ENCODE data around the gene CPTP. TPM values are rescaled to one million over a fixed set of nuclear protein-coding genes. Genes with fewer than 3 reads are reported as not detected.

Gene CPTP
- polyA plus RNA-seq, 1 donor = 17.7 TPM

GRCh38 chr1:1336446-1336845, 11.8 kb downstream of the CPTP start:
- no peak for DNase-seq
- Histone ChIP-seq H3K4me1 (ENCODE audit: control insufficient read depth, insufficient read depth, low read length) (no peaks in the 10 kb centered on the region), H3K4me3 (ENCODE audit: low read length) (no peak overlapping the region), H3K27ac (ENCODE audit: low read length) (no peak overlapping the region), H3K36me3 (ENCODE audit: control insufficient read depth, insufficient read depth, low read length) (peaks cover 44% of the 10 kb centered on the region), H3K9me3 (ENCODE audit: control insufficient read depth, low read depth, low read length) (peaks cover 11% of the 10 kb centered on the region), H3K27me3 (ENCODE audit: control insufficient read depth, insufficient read depth, low read length) (no peaks in the 10 kb centered on the region)
- WGBS (ENCODE audit: insufficient coverage, low lambda C conversion rate) = no CpG with 5 or more reads among the region's 26 CpGs

DNA sequence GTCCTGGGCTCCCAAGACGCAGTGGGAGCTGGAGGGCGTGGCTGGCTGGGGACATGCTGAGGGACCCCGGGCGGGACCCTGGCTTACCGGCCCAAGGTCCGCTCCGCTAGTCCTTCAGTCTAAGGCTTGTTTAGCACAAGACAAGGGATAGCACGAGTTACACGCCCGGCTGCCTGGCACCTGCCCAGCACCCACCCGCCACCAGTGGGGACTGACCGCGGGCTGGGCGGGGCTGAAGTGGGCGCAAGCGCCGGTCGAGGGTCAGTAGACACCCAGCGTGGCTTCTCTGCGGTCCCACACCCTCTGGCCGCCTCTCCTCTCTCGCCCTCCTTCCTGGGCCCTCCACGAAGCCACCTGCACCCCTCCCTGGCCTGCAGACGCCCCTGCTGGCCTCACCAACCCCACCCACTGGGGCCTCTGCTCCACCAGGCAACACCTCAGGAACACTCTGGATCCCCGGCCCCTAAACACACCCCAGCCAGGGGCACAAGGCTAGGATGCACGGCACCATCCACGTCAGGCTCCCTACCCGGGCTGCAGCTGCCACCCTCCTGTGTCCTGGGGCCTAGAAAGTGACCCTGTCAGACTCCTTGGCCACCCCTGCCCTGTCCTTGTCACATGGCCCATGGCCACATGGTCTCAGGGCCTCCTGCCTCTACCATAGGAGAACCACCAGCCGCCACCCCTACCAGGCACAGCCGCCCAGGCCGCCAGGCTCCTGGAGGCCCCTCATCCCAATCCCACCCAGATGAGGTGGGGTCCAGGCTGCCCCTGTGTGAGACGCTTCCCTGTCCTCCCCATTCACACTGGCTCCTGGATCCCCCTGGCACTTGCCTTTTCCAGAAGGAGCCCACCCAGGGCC, 12.6 kb downstream of the CPTP start:
- H3K4me3 ChIP-seq (ENCODE audit: low read length) = no peak overlapping the region
- no peaks in the 10 kb centered on the region for H3K4me1 ChIP-seq (ENCODE audit: control insufficient read depth, insufficient read depth, low read length)
- H3K9me3 ChIP-seq (ENCODE audit: control insufficient read depth, low read depth, low read length) = peaks cover 11% of the 10 kb centered on the region
- no peaks in the 10 kb centered on the region for H3K27me3 ChIP-seq (ENCODE audit: control insufficient read depth, insufficient read depth, low read length)
- H3K27ac ChIP-seq (ENCODE audit: low read length) = no peak overlapping the region
- peaks cover 49% of the 10 kb centered on the region for H3K36me3 ChIP-seq (ENCODE audit: control insufficient read depth, insufficient read depth, low read length)
- no CpG with 5 or more reads among the region's 32 CpGs for WGBS (ENCODE audit: insufficient coverage, low lambda C conversion rate)
- DNase-seq = no peak

GRCh38 chr1:1337793-1338147, 13.2 kb downstream of the CPTP start:
- Histone ChIP-seq H3K36me3 (ENCODE audit: control insufficient read depth, insufficient read depth, low read length) (peaks cover 51% of the 10 kb centered on the region), H3K9me3 (ENCODE audit: control insufficient read depth, low read depth, low read length) (peaks cover 11% of the 10 kb centered on the region), H3K27me3 (ENCODE audit: control insufficient read depth, insufficient read depth, low read length) (no peaks in the 10 kb centered on the region), H3K4me3 (ENCODE audit: low read length) (no peak overlapping the region), H3K4me1 (ENCODE audit: control insufficient read depth, insufficient read depth, low read length) (no peaks in the 10 kb centered on the region), H3K27ac (ENCODE audit: low read length) (no peak overlapping the region)
- no CpG with 5 or more reads among the region's 18 CpGs for WGBS (ENCODE audit: insufficient coverage, low lambda C conversion rate)
- DNase-seq = no peak

DNA sequence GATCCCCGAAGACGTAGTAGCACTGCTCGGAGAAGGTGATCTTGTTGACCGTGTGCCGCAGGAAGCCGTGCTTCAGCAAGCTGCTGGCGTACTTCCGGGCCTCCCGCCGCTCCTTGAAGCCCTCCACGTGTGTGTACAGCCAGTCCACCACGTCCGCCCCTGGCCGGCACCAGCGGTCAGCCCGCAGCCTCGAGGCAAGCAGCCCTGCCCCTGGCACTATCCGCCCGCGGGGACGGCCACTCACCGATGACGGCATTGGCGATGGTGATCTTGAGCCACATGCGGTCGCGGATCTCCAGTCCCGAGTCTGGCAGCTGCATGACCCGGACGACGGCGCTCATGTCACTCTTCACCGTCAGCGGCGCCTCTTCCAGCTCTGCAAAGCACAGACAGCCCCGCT, 13.7 kb downstream of the CPTP start:
- Histone ChIP-seq H3K4me1 (ENCODE audit: control insufficient read depth, insufficient read depth, low read length) (no peaks in the 10 kb centered on the region), H3K36me3 (ENCODE audit: control insufficient read depth, insufficient read depth, low read length) (peaks cover 51% of the 10 kb centered on the region), H3K4me3 (ENCODE audit: low read length) (no peak overlapping the region), H3K9me3 (ENCODE audit: control insufficient read depth, low read depth, low read length) (peaks cover 11% of the 10 kb centered on the region), H3K27ac (ENCODE audit: low read length) (no peak overlapping the region), H3K27me3 (ENCODE audit: control insufficient read depth, insufficient read depth, low read length) (no peaks in the 10 kb centered on the region)
- no CpG with 5 or more reads among the region's 36 CpGs for WGBS (ENCODE audit: insufficient coverage, low lambda C conversion rate)
- no peak for DNase-seq

GRCh38 chr1:1340185-1340584, 15.6 kb downstream of the CPTP start:
- Histone ChIP-seq H3K27ac (ENCODE audit: low read length) (no peak overlapping the region), H3K27me3 (ENCODE audit: control insufficient read depth, insufficient read depth, low read length) (no peaks in the 10 kb centered on the region), H3K36me3 (ENCODE audit: control insufficient read depth, insufficient read depth, low read length) (peaks cover 50% of the 10 kb centered on the region), H3K4me3 (ENCODE audit: low read length) (no peak overlapping the region), H3K4me1 (ENCODE audit: control insufficient read depth, insufficient read depth, low read length) (peaks cover 9% of the 10 kb centered on the region), H3K9me3 (ENCODE audit: control insufficient read depth, low read depth, low read length) (peaks cover 7% of the 10 kb centered on the region)
- no peak for DNase-seq
- WGBS (ENCODE audit: insufficient coverage, low lambda C conversion rate) = 100% methylated on average over 2 of the region's 23 CpGs

DNA sequence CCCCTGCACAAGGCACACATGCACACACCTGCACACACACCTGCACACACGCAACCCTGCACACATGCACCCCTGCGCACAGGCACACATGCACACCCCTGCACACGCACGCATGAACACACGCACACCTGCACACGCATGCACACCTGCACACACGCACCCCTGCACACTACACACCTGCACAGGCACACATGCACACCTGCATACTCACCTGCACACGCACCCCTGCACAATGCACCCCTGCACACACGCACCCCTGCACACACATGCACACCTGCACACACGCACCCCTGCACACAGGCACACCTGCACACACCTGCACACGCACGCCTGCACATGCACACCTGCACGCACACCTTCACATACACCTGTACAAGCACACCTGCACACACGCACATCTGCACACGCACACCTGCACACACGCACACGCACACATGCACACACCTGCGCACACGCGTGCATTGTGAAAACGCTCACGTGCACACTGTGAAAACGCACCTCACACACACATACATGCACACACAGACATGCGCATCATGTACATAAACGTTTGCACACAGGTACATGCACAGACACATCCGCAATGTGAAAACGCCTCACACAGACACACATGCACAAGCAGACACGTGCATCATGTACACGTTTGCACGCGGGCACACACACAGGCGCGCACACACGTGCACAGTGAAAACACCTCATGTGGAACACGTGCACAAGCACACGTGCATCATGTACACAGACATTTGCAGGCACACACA, 16.4 kb downstream of the CPTP start:
- Histone ChIP-seq H3K9me3 (ENCODE audit: control insufficient read depth, low read depth, low read length) (peaks cover 7% of the 10 kb centered on the region), H3K36me3 (ENCODE audit: control insufficient read depth, insufficient read depth, low read length) (peaks cover 45% of the 10 kb centered on the region), H3K27ac (ENCODE audit: low read length) (no peak overlapping the region), H3K4me1 (ENCODE audit: control insufficient read depth, insufficient read depth, low read length) (peaks cover 17% of the 10 kb centered on the region), H3K4me3 (ENCODE audit: low read length) (no peak overlapping the region), H3K27me3 (ENCODE audit: control insufficient read depth, insufficient read depth, low read length) (no peaks in the 10 kb centered on the region)
- DNase-seq = no peak
- WGBS (ENCODE audit: insufficient coverage, low lambda C conversion rate) = no CpG with 5 or more reads among the region's 36 CpGs

DNA sequence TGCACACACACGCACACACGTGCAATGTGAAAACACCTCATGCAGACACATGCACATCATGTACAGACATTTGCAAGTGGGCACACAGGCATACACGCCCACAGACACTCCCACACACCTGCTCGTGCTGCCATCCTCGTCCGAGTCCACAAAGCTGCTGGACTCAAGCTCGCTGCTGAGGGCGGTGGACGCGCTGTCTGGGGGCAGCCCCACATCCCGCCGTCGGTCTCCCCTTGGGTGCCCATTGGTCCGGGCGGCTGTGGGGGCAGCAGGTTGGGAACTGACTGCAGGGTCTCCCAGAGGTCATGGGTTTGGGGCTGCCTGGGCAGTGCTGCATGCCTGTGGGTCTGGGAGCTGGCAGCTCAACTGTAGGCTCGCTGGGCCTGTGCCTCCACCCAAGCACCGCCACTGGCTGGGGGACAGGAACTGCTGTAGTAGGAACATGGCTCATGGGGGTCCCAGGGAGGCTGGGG, 17.0 kb downstream of the CPTP start:
- H3K36me3 ChIP-seq (ENCODE audit: control insufficient read depth, insufficient read depth, low read length) = peaks cover 45% of the 10 kb centered on the region
- H3K9me3 ChIP-seq (ENCODE audit: control insufficient read depth, low read depth, low read length) = peaks cover 6% of the 10 kb centered on the region
- DNase-seq = no peak
- H3K27me3 ChIP-seq (ENCODE audit: control insufficient read depth, insufficient read depth, low read length) = no peaks in the 10 kb centered on the region
- H3K4me3 ChIP-seq (ENCODE audit: low read length) = no peak overlapping the region
- H3K4me1 ChIP-seq (ENCODE audit: control insufficient read depth, insufficient read depth, low read length) = peaks cover 23% of the 10 kb centered on the region
- WGBS (ENCODE audit: insufficient coverage, low lambda C conversion rate) = no CpG with 5 or more reads among the region's 17 CpGs
- H3K27ac ChIP-seq (ENCODE audit: low read length) = no peak overlapping the region

DNA sequence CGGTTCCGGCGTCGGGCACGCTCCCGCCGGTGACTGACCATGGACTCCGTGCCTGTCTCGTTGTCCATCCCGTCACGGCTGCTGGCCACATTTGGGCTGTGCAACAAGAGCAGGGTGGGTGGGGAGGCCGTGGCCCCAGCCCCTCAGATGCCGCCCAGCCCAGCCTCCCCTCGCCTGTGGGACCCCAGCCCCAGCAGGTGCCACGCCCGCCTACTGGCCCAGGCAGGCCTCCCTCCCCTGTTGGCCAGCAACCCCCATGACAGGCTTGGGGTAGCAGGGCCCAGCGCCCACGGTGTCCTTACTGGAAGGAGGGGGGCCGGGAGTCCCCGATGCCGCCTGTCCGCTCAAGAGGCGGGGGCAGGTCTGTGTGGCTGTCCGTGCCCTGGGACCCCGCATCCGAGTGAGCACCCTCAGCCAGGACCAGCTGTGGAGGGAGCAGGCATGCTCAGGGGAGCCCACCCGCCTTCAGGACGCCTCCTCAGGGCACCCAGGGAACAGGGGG, 17.5 kb downstream of the CPTP start:
- no CpG with 5 or more reads among the region's 28 CpGs for WGBS (ENCODE audit: insufficient coverage, low lambda C conversion rate)
- peaks cover 43% of the 10 kb centered on the region for H3K36me3 ChIP-seq (ENCODE audit: control insufficient read depth, insufficient read depth, low read length)
- H3K9me3 ChIP-seq (ENCODE audit: control insufficient read depth, low read depth, low read length) = peaks cover 4% of the 10 kb centered on the region
- DNase-seq = no peak
- H3K4me3 ChIP-seq (ENCODE audit: low read length) = no peak overlapping the region
- no peak overlapping the region for H3K27ac ChIP-seq (ENCODE audit: low read length)
- peaks cover 29% of the 10 kb centered on the region for H3K4me1 ChIP-seq (ENCODE audit: control insufficient read depth, insufficient read depth, low read length)
- no peaks in the 10 kb centered on the region for H3K27me3 ChIP-seq (ENCODE audit: control insufficient read depth, insufficient read depth, low read length)

DNA sequence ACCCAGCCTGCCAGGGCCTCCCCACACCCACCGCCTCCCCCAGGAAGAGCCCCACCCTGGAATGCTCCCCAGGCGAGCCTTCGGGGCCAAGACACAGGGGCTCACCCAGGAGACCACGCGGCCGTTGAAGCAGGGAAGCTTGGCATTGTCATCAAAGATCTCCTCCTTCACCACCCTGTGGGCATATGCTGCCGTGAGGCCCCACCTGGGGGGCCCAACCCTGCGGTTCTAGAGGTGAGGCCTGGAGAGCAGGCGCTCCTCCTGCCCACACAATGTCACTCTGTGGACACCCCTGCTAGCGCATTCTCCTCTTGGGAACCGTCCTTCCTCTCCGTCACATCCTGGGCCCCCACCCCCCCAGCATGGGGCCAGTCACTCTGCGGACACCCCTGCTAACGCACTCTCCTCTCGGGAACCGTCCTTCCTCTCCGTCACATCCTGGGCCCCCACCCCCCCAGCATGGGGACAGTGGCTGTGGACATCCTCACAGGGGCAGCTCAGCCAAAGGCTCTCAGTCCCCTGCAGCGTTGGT, 18.0 kb downstream of the CPTP start:
- Histone ChIP-seq H3K9me3 (ENCODE audit: control insufficient read depth, low read depth, low read length) (peaks cover 4% of the 10 kb centered on the region), H3K27me3 (ENCODE audit: control insufficient read depth, insufficient read depth, low read length) (no peaks in the 10 kb centered on the region), H3K27ac (ENCODE audit: low read length) (no peak overlapping the region), H3K4me1 (ENCODE audit: control insufficient read depth, insufficient read depth, low read length) (peaks cover 32% of the 10 kb centered on the region), H3K36me3 (ENCODE audit: control insufficient read depth, insufficient read depth, low read length) (peaks cover 38% of the 10 kb centered on the region), H3K4me3 (ENCODE audit: low read length) (no peak overlapping the region)
- WGBS (ENCODE audit: insufficient coverage, low lambda C conversion rate) = no CpG with 5 or more reads among the region's 18 CpGs
- DNase-seq = no peak

DNA sequence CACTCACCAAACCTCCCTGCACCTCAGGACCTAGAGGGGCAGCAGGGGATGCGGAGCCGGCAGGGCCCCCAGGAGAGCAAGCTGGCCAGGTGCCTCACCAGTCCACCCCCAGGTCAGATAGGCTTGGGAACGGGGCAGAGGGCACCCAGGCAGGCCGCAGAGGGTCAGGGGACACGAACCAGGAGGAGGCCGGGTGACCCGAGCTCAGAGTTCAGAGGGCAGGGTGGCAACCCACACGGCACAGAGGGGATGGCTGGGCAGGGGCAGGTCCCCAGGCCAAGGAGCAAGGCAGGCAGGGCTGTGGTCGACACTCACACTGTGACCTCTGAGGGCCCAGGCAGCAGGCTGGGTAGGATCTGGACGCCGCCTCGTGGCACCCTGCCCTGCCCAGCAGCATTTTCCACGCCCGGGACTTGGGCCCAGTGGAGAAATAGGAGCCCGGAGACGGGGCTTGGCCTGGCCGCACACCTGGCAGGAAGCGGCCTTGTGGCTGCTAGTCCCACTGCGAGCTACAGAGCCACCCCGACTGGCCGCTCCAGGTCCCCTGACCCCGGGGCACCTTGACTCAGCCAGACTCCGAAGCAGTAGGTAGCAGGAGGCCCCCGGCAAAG, 19.3 kb downstream of the CPTP start:
- H3K9me3 ChIP-seq (ENCODE audit: control insufficient read depth, low read depth, low read length) = no peaks in the 10 kb centered on the region
- DNase-seq = no peak
- H3K36me3 ChIP-seq (ENCODE audit: control insufficient read depth, insufficient read depth, low read length) = peaks cover 28% of the 10 kb centered on the region
- H3K27me3 ChIP-seq (ENCODE audit: control insufficient read depth, insufficient read depth, low read length) = no peaks in the 10 kb centered on the region
- WGBS (ENCODE audit: insufficient coverage, low lambda C conversion rate) = no CpG with 5 or more reads among the region's 24 CpGs
- H3K4me1 ChIP-seq (ENCODE audit: control insufficient read depth, insufficient read depth, low read length) = peaks cover 37% of the 10 kb centered on the region
- H3K27ac ChIP-seq (ENCODE audit: low read length) = no peak overlapping the region
- H3K4me3 ChIP-seq (ENCODE audit: low read length) = no peak overlapping the region
